Ureter (tissue), 1 donor: ENCODE measurements around the gene POU2F3. TPM values are rescaled to one million over a fixed set of nuclear protein-coding genes. Genes with fewer than 3 reads are reported as not detected.

Experiments used
- DNase-seq: peaks from one replicate; pipeline ENCODE4 v3.0.0-alpha.2; 2020; ENCODE audit warnings: low spot score
- total RNA-seq: library from RNA; stranded (reverse); gene quantifications from one replicate; pipeline ENCODE4 v1.2.4, GENCODE V29; 2023
- donor health status: DM: yes; HTN: yes; CAD: no.

POU2F3 gene
- total RNA-seq, 1 donor from 2014 or later: 7.6 TPM

GRCh38 chr11:120226714-120227113 lies 13.2 kb upstream of the POU2F3 start:
- DNase-seq: no peak

- peak; percentile 40 for DNase-seq
Measured at GRCh38 chr11:120227228-120227852, 12.6 kb upstream of the POU2F3 start.

GRCh38 chr11:120228794-120229384 lies 11.1 kb upstream of the POU2F3 start:
- DNase-seq: no peak

GRCh38 chr11:120229451-120230424 lies 10.2 kb upstream of the POU2F3 start:
- no peak for DNase-seq

- DNase-seq: no peak
Measured at GRCh38 chr11:120230433-120231071, 9.4 kb upstream of the POU2F3 start.

GRCh38 chr11:120231963-120232362 lies 8.0 kb upstream of the POU2F3 start:
- DNase-seq: no peak

GRCh38 chr11:120233207-120233803 lies 6.6 kb upstream of the POU2F3 start:
- no peak for DNase-seq

GRCh38 chr11:120235024-120235628 lies 4.8 kb upstream of the POU2F3 start:
- DNase-seq: peak; percentile 74

GRCh38 chr11:120236169-120237107 lies 3.5 kb upstream of the POU2F3 start:
- DNase-seq: no peak

- no peak for DNase-seq
Measured at GRCh38 chr11:120238968-120239620, 846 bp upstream of the POU2F3 start.

GRCh38 chr11:120240866-120241265 lies 926 bp downstream of the POU2F3 start:
- no peak for DNase-seq

- no peak for DNase-seq
Measured at GRCh38 chr11:120241277-120241676, 1.3 kb downstream of the POU2F3 start.

- DNase-seq: no peak
Measured at GRCh38 chr11:120243221-120243620, 3.3 kb downstream of the POU2F3 start.

GRCh38 chr11:120244476-120245365 lies 4.8 kb downstream of the POU2F3 start:
- DNase-seq: no peak

- no peak for DNase-seq
Measured at GRCh38 chr11:120245434-120245833, 5.5 kb downstream of the POU2F3 start.

GRCh38 chr11:120248551-120249278 lies 8.8 kb downstream of the POU2F3 start:
- DNase-seq: no peak
